ENCODE measurements around the gene EGFL8. TPM values are rescaled to one million over a fixed set of nuclear protein-coding genes. Genes with fewer than 3 reads are reported as not detected.
A peak's percentile ranks its signal among the peaks of the same experiment; 100 is the strongest.

The EGFL8 gene
- total and polyA plus RNA-seq, 2 of the 8 experiments (the other 6 are each of a cell fraction or from before 2014, with no cell fraction given): 5.0 to 9.2 TPM

DNA sequence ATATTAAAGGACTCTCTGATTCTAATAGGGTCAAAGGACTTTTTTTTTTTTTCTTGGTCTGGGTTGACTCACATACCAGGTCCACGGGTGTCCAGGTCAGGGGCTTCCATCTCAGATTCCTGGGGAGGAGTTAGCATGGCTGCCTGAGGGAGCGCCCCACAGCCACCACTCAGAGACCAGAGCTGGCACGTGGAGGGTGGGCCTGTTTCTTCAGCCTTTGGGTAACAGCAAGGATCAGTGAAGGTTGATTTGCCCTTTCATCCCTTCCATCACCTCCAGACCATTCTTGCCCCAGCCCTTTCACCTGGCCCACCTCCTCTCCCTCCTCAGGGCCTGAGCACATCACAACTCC, 33.9 kb downstream of the EGFL8 start:
- Histone ChIP-seq H3K18ac (ENCODE audit: extremely low read depth, low read length) (no peak overlapping the region), H3K36me3 (ENCODE audit: control insufficient read depth in 2 of 4, insufficient read depth in 4 of 4, low read length in 3 of 4) (no peaks in the 10 kb centered on the region), H2BK12ac (ENCODE audit: low read depth, low read length) (no peak overlapping the region), H2AK5ac (ENCODE audit: low read depth, low read length) (peak overlapping the region; percentile 43; the same call in 1 of the 2 replicates), H3K4ac (replicated peaks; ENCODE audit: insufficient read length, low read depth, low read length) (no peak overlapping the region), H4K20me1 (replicated peaks in 1 of 2; ENCODE audit: control insufficient read depth in 1 of 2, insufficient read depth in 2 of 2, low read length in 2 of 2) (no peaks in the 10 kb centered on the region), H3K9me3 (ENCODE audit: insufficient read depth in 2 of 2, low read depth in 1 of 2, low read length in 1 of 2) (no peaks in the 10 kb centered on the region), H3K9ac (replicated peaks in 1 of 4; ENCODE audit: extremely low read depth in 1 of 4, low read depth in 3 of 4, low read length in 3 of 4) (no peak overlapping the region), H4K8ac (ENCODE audit: extremely low read depth, insufficient read depth, low read length) (no peak overlapping the region; the same call in 1 of the 2 replicates), H3K23ac (ENCODE audit: insufficient read length) (no peak overlapping the region), H3K23me2 (ENCODE audit: low read depth, low read length) (peaks cover 7% of the 10 kb centered on the region; the same call in 1 of the 2 replicates), H2AFZ (ENCODE audit: low read length) (no peak overlapping the region), H4K91ac (replicated peaks; ENCODE audit: insufficient read length, low read length) (peak overlapping the region; percentile 81), H3K4me3 (ENCODE audit: extremely low read depth in 1 of 4, insufficient read depth in 2 of 4, low read depth in 3 of 4, low read length in 4 of 4) (no peak overlapping the region), H3K27me3 (replicated peaks in 1 of 4; ENCODE audit: control insufficient read depth in 3 of 4, extremely low read depth in 1 of 4, insufficient read depth in 3 of 4, low read length in 3 of 4) (no peaks in the 10 kb centered on the region), H2BK120ac (replicated peaks; ENCODE audit: low read depth, low read length) (no peak overlapping the region), H2BK20ac (ENCODE audit: low read length) (no peak overlapping the region), H3K4me1 (replicated peaks in 1 of 4; ENCODE audit: control insufficient read depth in 3 of 4, insufficient read depth in 4 of 4, low read length in 3 of 4) (peaks cover 8 to 22% (median 10%) of the 10 kb centered on the region in 4 experiments), H2BK15ac (ENCODE audit: low read length) (no peak overlapping the region; the same call in 1 of the 2 replicates), H2BK5ac (ENCODE audit: low read depth, low read length) (no peak overlapping the region), H3K14ac (ENCODE audit: insufficient read length) (no peak overlapping the region), H3K27ac (ENCODE audit: low read depth, low read length) (no peak overlapping the region), H3K56ac (replicated peaks; ENCODE audit: insufficient read length, low read depth, low read length) (no peak overlapping the region), H3K4me2 (ENCODE audit: insufficient read depth in 1 of 2, low read depth in 2 of 2, low read length in 2 of 2) (no peak overlapping the region), H3K79me1 (ENCODE audit: low read depth, low read length) (no peaks in the 10 kb centered on the region), H3K79me2 (ENCODE audit: control insufficient read depth in 1 of 2, insufficient read depth in 2 of 2, low read length in 2 of 2) (no peaks in the 10 kb centered on the region), H4K5ac (ENCODE audit: insufficient read length, low read depth, low read length) (no peak overlapping the region)
- no peak for DNase-seq (ENCODE audit: low read depth in 1 of 2, low spot score in 2 of 2)
- 89% methylated on average over 3 of the region's 3 CpGs; no CpG with 5 or more reads in 1 of the 2 experiments for WGBS, 2 experiments (ENCODE audit: extremely low coverage in 1 of 2, insufficient coverage in 1 of 2, insufficient read length in 1 of 2, insufficient replicate concordance in 2 of 2, low coverage in 1 of 2, low lambda C conversion rate in 2 of 2, missing lambda C conversion rate in 1 of 2)
- FAIRE-seq: no peak
- ChIA-PET POLR2A (ENCODE audit: partially characterized antibody) (interaction anchor here (1.1 to 13.3 kb wide), 3 partner anchors 19 to 92 kb away, joined by 3 to 194 read pairs (median 4); partner anchors contain the start of genes AGPAT1, PRRT1 and RNF5), CTCF (ENCODE audit: partially characterized antibody) (interaction anchor here (0.9 to 2.6 kb wide), 4 partner anchors 9 to 80 kb away, joined by 3 to 9 read pairs (median 4); partner anchors contain the start of gene NOTCH4)
- TF ChIP-seq MAFK (IDR thresholded peaks at IDR 0.05; ENCODE audit: low read depth, low read length) (no peak), TEAD4 (IDR thresholded peaks at IDR 0.05; ENCODE audit: low read depth, low read length) (no peak), EGR1 (IDR thresholded peaks at IDR 0.05; ENCODE audit: borderline replicate concordance, low read depth, low read length) (no peak), CBX8 (IDR thresholded peaks at IDR 0.05; ENCODE audit: borderline replicate concordance, low read depth, low read length) (no peak), SRF (IDR thresholded peaks at IDR 0.05; ENCODE audit: low read depth, low read length) (no peak), KDM4A (IDR thresholded peaks at IDR 0.05; ENCODE audit: low read depth, low read length, severe bottlenecking) (no peak), CTBP2 (IDR thresholded peaks at IDR 0.05; ENCODE audit: borderline replicate concordance, insufficient read depth, insufficient read length, low read length) (no peak), HDAC6 (IDR thresholded peaks at IDR 0.05; ENCODE audit: low read depth, low read length) (no peak), SIX5 (IDR thresholded peaks at IDR 0.05; ENCODE audit: low read depth, low read length) (no peak)
- TF ChIP-seq, protein P1, sequence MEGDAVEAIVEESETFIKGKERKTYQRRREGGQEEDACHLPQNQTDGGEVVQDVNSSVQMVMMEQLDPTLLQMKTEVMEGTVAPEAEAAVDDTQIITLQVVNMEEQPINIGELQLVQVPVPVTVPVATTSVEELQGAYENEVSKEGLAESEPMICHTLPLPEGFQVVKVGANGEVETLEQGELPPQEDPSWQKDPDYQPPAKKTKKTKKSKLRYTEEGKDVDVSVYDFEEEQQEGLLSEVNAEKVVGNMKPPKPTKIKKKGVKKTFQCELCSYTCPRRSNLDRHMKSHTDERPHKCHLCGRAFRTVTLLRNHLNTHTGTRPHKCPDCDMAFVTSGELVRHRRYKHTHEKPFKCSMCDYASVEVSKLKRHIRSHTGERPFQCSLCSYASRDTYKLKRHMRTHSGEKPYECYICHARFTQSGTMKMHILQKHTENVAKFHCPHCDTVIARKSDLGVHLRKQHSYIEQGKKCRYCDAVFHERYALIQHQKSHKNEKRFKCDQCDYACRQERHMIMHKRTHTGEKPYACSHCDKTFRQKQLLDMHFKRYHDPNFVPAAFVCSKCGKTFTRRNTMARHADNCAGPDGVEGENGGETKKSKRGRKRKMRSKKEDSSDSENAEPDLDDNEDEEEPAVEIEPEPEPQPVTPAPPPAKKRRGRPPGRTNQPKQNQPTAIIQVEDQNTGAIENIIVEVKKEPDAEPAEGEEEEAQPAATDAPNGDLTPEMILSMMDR (IDR thresholded peaks at IDR 0.05; ENCODE audit: control extremely low read depth in 1 of 3, insufficient read depth in 1 of 3, low read depth in 1 of 3, low read length in 3 of 3): no peak
- TF ChIP-seq, protein P2, sequence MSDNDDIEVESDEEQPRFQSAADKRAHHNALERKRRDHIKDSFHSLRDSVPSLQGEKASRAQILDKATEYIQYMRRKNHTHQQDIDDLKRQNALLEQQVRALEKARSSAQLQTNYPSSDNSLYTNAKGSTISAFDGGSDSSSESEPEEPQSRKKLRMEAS (IDR thresholded peaks at IDR 0.05): no peak

Measured in H1 (cell line).